HG03064 (cell line): ENCODE measurements around the gene UBE2B.
A peak's percentile ranks its signal among the peaks of the same experiment; 100 is the strongest.

Source experiments
- ATAC-seq: cut with Tn5 transposase; IDR thresholded peaks from one replicate; pipeline ENCODE4 v1.9.1; 2021; ENCODE audit warnings: low read depth; ENCODE audit not compliant: unreplicated experiment

The UBE2B gene

DNA sequence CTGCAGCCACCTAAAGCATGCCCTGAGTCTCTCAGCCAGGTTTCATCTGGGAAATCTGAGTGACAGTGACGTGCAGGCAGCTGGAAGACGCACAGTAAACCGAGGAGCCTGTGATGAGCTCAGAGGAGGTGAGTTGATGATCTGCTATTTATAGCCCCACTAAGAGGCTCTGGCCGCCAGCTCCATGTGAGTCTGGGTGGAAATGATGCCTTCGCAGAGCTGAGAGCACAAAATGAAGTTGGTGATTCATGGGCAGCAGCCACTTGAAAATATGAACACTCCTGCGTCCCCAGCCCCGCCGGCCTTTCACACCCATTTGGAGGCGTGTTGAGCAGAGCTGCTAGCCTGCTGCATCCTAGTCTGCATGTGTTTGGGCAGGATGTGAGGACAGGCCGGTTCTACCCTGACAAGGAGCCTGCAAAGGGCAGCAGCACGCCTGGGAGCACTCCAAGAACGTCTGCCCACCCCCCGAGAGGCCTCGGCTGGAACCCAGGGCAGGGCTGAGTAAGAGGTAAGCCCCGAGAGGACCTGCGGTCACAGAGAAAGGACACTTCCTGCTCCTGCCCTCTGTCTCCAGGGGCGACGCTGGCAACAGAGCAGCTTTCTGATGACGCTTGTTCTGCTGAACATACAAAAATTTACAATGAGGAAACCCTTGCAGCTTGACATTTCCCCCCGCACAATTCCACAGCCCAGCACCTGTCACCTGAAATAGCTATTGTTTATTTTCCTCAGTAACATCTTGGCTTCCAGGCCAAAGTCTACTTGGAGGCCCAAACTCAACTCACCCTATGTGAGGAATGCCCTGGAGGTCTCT lies 65.4 kb downstream of the UBE2B start:
- ATAC-seq, result peak; percentile 76

DNA sequence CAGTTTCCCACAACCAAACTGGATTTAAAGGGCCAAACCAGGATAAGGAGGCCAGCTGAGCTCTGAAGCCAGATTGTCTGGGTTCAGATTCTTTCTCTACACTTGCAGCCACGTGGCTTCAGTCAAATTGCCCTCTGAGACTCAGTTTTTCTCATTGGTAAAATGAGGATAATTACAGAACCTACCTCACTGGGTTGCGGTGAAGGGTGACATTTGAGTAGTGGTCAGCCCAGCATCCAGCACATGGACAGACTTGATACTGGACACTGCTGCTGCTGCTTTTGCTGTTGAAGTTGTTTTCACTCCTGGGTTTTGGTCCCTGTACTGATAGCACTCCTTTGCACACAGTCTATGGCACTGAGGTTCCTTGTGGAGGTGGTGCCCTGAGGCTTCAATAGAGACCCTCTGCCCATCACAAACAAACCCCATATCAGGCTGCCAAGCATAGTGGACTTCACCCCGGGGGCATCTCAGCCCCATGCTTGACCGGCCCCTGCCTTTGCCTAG lies 66.0 kb downstream of the UBE2B start:
- no peak for ATAC-seq

DNA sequence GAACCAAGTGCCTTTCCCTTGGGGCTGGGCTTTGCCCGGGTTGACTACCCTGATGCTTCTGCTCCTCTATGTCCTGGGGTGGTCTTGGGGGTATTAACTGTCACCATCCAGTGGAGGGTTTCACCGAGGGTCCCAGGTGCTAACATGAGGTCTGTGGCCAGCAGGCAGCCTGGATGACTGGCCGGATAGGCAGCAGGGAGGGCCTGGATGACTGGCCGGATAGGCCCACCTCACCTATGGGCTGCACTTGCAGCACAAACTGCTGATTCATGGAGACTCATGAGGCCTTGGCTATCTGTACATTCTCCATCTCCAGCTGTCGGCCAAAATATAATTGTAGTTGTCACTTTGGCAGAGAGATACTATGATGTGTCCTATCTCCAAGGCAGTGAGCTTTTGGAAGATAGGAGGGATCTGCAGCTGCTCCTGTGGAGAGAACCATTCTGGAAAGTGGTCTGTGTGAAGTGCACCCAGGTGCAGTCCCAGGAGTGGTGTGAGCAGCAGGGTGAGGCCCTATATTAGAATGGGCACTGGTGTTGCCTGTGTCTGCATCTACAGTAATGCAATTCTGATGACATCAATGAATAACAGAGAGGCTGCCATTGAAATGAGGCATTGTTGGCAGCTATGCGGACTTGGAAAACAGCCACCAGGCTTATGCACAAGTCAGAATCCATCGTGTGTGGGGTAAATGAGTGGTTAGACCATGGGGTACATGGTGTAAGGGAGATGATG lies 66.6 kb downstream of the UBE2B start:
- ATAC-seq, result no peak

DNA sequence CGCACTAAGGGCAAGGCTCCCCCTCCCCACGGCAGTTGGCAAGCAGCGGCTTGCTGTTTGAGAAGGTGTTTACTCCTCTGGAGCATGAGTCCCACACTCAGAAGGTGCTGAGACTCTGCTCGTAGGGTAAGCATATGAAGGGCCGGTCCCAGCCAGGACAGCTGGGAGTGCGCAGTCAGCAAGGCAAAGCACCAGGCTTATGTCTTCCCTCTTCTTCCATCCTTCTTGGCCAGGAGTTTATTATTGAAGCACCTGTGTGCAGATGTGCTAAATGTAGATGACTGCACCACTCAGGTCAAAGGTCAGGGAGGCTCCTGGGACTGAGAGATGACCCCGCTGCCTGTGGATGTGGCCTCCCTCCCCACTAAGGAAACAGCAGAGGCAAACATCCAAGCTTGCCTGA lies 67.4 kb downstream of the UBE2B start:
- no peak for ATAC-seq

DNA sequence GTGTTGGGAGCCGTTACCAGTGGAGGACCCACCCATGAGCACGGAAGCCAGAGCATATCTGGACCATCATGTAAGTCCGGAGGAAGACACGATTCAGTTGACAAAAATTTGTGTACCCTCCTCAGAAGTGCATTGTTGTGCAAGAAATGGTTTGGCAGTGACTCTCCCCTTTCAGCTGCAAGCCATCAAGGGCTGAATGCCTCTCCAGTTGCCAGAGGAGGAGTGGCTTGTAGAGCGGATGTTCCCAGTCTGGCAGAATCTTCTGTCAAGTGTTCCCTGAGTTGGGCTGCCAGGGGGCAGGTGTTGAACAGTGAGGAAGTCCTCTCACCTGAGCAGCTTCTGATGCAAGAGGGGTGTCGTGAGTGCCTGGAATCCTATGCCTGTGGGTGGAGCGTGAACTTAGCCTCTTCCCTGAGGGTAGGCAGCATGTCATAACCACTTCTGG lies 67.9 kb downstream of the UBE2B start:
- ATAC-seq, result no peak

DNA sequence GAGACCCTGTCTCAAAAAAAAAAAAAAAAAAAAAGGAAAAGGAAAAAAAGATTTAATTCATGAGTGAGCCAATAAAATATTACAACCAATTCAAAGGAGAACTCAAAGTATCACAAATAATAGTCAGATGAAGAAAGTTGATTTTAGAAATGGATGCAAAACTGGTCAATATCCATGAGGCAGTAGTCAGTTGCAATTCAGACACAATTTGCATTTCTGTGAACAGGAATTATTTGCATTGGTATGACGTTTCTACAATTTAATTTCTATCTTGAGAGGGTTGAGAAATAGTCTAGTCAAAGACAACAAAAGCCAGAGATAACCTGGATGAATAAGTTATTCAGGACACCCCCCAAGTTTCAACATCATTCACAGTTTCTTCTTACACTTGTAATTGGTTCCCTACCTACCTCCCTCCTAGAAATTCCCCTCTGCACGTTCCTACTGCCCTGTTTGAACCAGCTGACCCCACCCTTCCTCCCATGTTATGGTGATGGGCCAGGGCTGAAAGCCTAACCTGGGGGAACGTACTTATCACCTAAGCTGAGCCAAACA lies 68.9 kb downstream of the UBE2B start:
- ATAC-seq, result no peak
